SK-N-SH (cell line): ENCODE data around the gene CNTNAP2. TPM values are rescaled to one million over a fixed set of nuclear protein-coding genes. Genes with fewer than 3 reads are reported as not detected.

Source experiments
- CTCF ChIA-PET: fragments of 300-600, 350-600 bp; formaldehyde crosslinking; extraction: SDS; loops from one replicate; lab custom pipeline; 2021; lab: Yijun Ruan, JAX
- POLR2A ChIA-PET: fragments of 350-600 bp; sonication (Branson Sonifier 250); formaldehyde crosslinking; extraction: SDS; loops from one replicate; lab custom pipeline; 2020; ENCODE audit warnings: antibody characterized with exemption, inconsistent platforms; lab: Yijun Ruan, JAX
- DNase-seq: peaks from one replicate; pipeline ENCODE4 v3.0.0; 2012
- H2AFZ ChIP-seq: fragments of 200-600 bp; sonication (generic); 2 replicates; pipeline ENCODE4 v1.8.1; 2016; ENCODE audit warnings: antibody characterized with exemption, mild to moderate bottlenecking, low read depth
- H3F3A ChIP-seq: fragments of 200-600 bp; sonication (generic); replicated peaks from 2 replicates; pipeline ENCODE3; 2016; ENCODE audit warnings: antibody characterized with exemption, mild to moderate bottlenecking; ENCODE audit not compliant: insufficient read depth
- H3K27ac ChIP-seq, 2 experiments: fragments of 200-500 bp in 1 of 2; fragments of 200-600 bp in 1 of 2; sonication (Bioruptor generic) in 1 of 2; sonication (generic), shearing (Covaris generic) in 1 of 2; 2 replicates each; pipeline versions ENCODE4 v1.5.1 to v1.6.1; 2014 to 2016; ENCODE audit warnings: low read depth in 2 of 2, inconsistent platforms in 1 of 2, low read length in 1 of 2, mild to moderate bottlenecking in 1 of 2, mixed read lengths in 1 of 2
- H3K27me3 ChIP-seq: fragments of 200-600 bp; sonication (generic), shearing (Covaris generic); 2 replicates; pipeline ENCODE4 v1.6.1; 2016; ENCODE audit warnings: mixed run types; ENCODE audit not compliant: insufficient read depth
- H3K36me3 ChIP-seq, 2 experiments: fragments of 200-500 bp in 1 of 2; fragments of 200-600 bp in 1 of 2; sonication (Bioruptor generic) in 1 of 2; sonication (generic) in 1 of 2; replicated peaks in 1 of 2; 2 replicates each; pipeline versions ENCODE3 to v1.5.1; 2014 to 2016; ENCODE audit warnings: low read length in 1 of 2, mild to moderate bottlenecking in 1 of 2; ENCODE audit not compliant: insufficient read depth in 2 of 2, control insufficient read depth in 1 of 2
- H3K4me1 ChIP-seq, 2 experiments: fragments of 200-500 bp in 1 of 2; fragments of 200-600 bp in 1 of 2; sonication (Bioruptor generic) in 1 of 2; sonication (generic), shearing (Covaris generic) in 1 of 2; 2 replicates each; pipeline versions ENCODE4 v1.5.1 to v1.6.1; 2014 to 2016; ENCODE audit warnings: low read depth in 1 of 2, low read length in 1 of 2, mixed run types in 1 of 2; ENCODE audit not compliant: insufficient read depth in 2 of 2, control insufficient read depth in 1 of 2
- H3K4me2 ChIP-seq: fragments of 200-600 bp; sonication (generic), shearing (Covaris generic); 2 replicates; pipeline ENCODE4 v1.6.1; 2017; ENCODE audit warnings: mixed run types
- H3K4me3 ChIP-seq, 2 experiments: fragments of 200-500 bp in 1 of 2; fragments of 200-600 bp in 1 of 2; sonication (Bioruptor generic) in 1 of 2; sonication (generic), shearing (Covaris generic) in 1 of 2; 2 replicates each; pipeline versions ENCODE4 v1.5.1 to v1.8.1; 2014 to 2016; ENCODE audit warnings: low read depth in 2 of 2, inconsistent platforms in 1 of 2, low read length in 1 of 2, mild to moderate bottlenecking in 1 of 2, mixed read lengths in 1 of 2, moderate library complexity in 1 of 2
- H3K79me2 ChIP-seq: fragments of 200-600 bp; sonication (generic); 2 replicates; pipeline ENCODE4 v1.8.1; 2017; ENCODE audit warnings: mild to moderate bottlenecking; ENCODE audit not compliant: insufficient read depth
- H3K9ac ChIP-seq: fragments of 200-600 bp; sonication (generic); 2 replicates; pipeline ENCODE4 v1.6.1; 2017; ENCODE audit warnings: mixed run types
- H3K9me2 ChIP-seq: fragments of 200-600 bp; sonication (generic); 2 replicates; pipeline ENCODE4 v1.6.1; 2017; ENCODE audit warnings: mixed run types
- H3K9me3 ChIP-seq: fragments of 200-600 bp; sonication (generic); 2 replicates; pipeline ENCODE4 v1.6.1; 2017; ENCODE audit warnings: mixed run types, mild to moderate bottlenecking, moderate library complexity
- H4K20me1 ChIP-seq: fragments of 200-600 bp; sonication (generic); 2 replicates; pipeline ENCODE4 v1.6.1; 2017; ENCODE audit warnings: mild to moderate bottlenecking, mixed run types; ENCODE audit not compliant: insufficient read depth
- CHD2 ChIP-seq: fragments of 150-350 bp; IDR thresholded peaks from 2 replicates; pipeline ENCODE4 v1.6.1; 2018; ENCODE audit warnings: low read length; ENCODE audit not compliant: partially characterized antibody
- CTCF ChIP-seq: fragments of 200-600 bp; sonication (generic); IDR thresholded peaks from 2 replicates; pipeline ENCODE4 v1.6.1; 2017; ENCODE audit warnings: antibody characterized with exemption, mild to moderate bottlenecking, moderate library complexity
- EP300 ChIP-seq, 2 experiments: IDR thresholded peaks; 2 replicates each; pipeline versions ENCODE4 v1.4.0 to v1.6.1; 2012; ENCODE audit warnings: borderline replicate concordance in 1 of 2, low read depth in 1 of 2, low read length in 1 of 2
- EZH2phosphoT487 ChIP-seq: fragments of 200-600 bp; sonication (generic); IDR thresholded peaks from 2 replicates; pipeline ENCODE4 v1.6.1; 2017; ENCODE audit warnings: low read depth, mixed run types, mild to moderate bottlenecking, antibody characterized with exemption, moderate library complexity, borderline replicate concordance
- FOXM1 ChIP-seq: IDR thresholded peaks from 2 replicates; pipeline ENCODE4 v1.4.0; 2012; ENCODE audit warnings: low read depth, mild to moderate bottlenecking
- IRF3 ChIP-seq: fragments of 150-350 bp; IDR thresholded peaks from 2 replicates; pipeline ENCODE4 v1.6.1; 2016; ENCODE audit warnings: mild to moderate bottlenecking, low read depth, low read length
- MXI1 ChIP-seq: IDR thresholded peaks from 2 replicates; pipeline ENCODE4 v1.6.1; 2012; ENCODE audit warnings: mild to moderate bottlenecking, low read depth, low read length, improper control_type of control experiment
- PBX3 ChIP-seq: IDR thresholded peaks from 2 replicates; pipeline ENCODE4; 2012
- RXRA ChIP-seq: IDR thresholded peaks from 2 replicates; pipeline ENCODE4 v1.4.0; 2012; ENCODE audit warnings: low read depth, mild to moderate bottlenecking, borderline replicate concordance
- SIN3A ChIP-seq: IDR thresholded peaks from 2 replicates; pipeline ENCODE4 v1.6.1; 2012; ENCODE audit warnings: low read depth, mild to moderate bottlenecking, low read length, moderate library complexity, borderline replicate concordance
- USF1 ChIP-seq: IDR thresholded peaks from 2 replicates; pipeline ENCODE4 v1.4.0; 2012; ENCODE audit warnings: low read depth, borderline replicate concordance
- USF2 ChIP-seq: fragments of 150-350 bp; IDR thresholded peaks from 2 replicates; pipeline ENCODE4 v1.6.1; 2017; ENCODE audit warnings: antibody characterized with exemption, low read length, low read depth, borderline replicate concordance
- ZBTB33 ChIP-seq: IDR thresholded peaks from 2 replicates; pipeline ENCODE4 v1.4.0; 2012; ENCODE audit warnings: low read depth, borderline replicate concordance
- WGBS: methylation state at CpG from one replicate; pipeline ENCODE4 v1.1.6; 2017; ENCODE audit warnings: low lambda C conversion rate; 5-methylcytosine and 5-hydroxymethylcytosine counted together
- polyA plus RNA-seq, 3 experiments: library from polyadenylated mRNA; depleted of rRNA; stranded (reverse); fragments of >200 nt; gene quantifications; 2 replicates each; pipeline ENCODE4 v1.2.3, GENCODE V29; 2012

CNTNAP2 gene
- polyA plus RNA-seq, 1 of the 3 experiments (the other 2 are of a cell fraction): 3.4 TPM

GRCh38 chr7:148121847-148122246, 2005.2 kb downstream of the CNTNAP2 start (continued):
- TF ChIP-seq USF1 (no peak), PBX3 (no peak)

GRCh38 chr7:148124477-148124876, 2007.9 kb downstream of the CNTNAP2 start:
- DNase-seq: no peak
- H3K4me2 ChIP-seq: no peak overlapping the region
- no peaks in the 10 kb centered on the region for H3K9me2 ChIP-seq
- no peaks in the 10 kb centered on the region for H3K4me1 ChIP-seq
- H3K27ac ChIP-seq: no peak overlapping the region
- no peak overlapping the region for H3K4me3 ChIP-seq
- no peaks in the 10 kb centered on the region for H3K79me2 ChIP-seq
- no peaks in the 10 kb centered on the region for H4K20me1 ChIP-seq
- no peak for TF ChIP-seq RXRA
- no peak for TF ChIP-seq USF2
- no peak for TF ChIP-seq IRF3
- no peak for TF ChIP-seq EP300 (IDR thresholded peaks at IDR 0.05; ENCODE audit: borderline replicate concordance in 1 of 2, low read depth in 1 of 2, low read length in 1 of 2)
- TF ChIP-seq FOXM1: no peak
- TF ChIP-seq ZBTB33: no peak
- no peak for TF ChIP-seq PBX3
- TF ChIP-seq SIN3A: no peak
- TF ChIP-seq EZH2phosphoT487: no peak
- no peak for TF ChIP-seq CHD2
- no peak for TF ChIP-seq MXI1
- TF ChIP-seq CTCF: no peak
- H3K27me3 ChIP-seq: no peaks in the 10 kb centered on the region
- no peak overlapping the region for H2AFZ ChIP-seq
- no peaks in the 10 kb centered on the region for H3K9me3 ChIP-seq
- ChIA-PET CTCF (interaction anchor here (1.7 to 2.6 kb wide), 2 partner anchors 19 to 118 kb away, joined by 4 to 6 read pairs; no protein-coding TSS in a partner anchor), POLR2A (no interaction called here)
- no peak overlapping the region for H3K9ac ChIP-seq
- H3K36me3 ChIP-seq: no peaks in the 10 kb centered on the region
- no peaks in the 10 kb centered on the region for H3F3A ChIP-seq
- 36% methylated on average over 5 of the region's 5 CpGs for WGBS
